BE2C (cell line): ENCODE data around the gene MIPEP.

Source experiments
- DNase-seq: peaks from one replicate; pipeline ENCODE4 v3.0.0-alpha.2; 2020
- H3K27me3 ChIP-seq: fragments of 250-450 bp; sonication (Bioruptor Pico); 2 replicates; pipeline ENCODE4 v1.5.1; 2020; ENCODE audit warnings: mild to moderate bottlenecking
- H3K36me3 ChIP-seq: fragments of 250-450 bp; sonication (Bioruptor Pico); 2 replicates; pipeline ENCODE4 v1.5.1; 2020; ENCODE audit warnings: mild to moderate bottlenecking
- H3K4me1 ChIP-seq: fragments of 250-450 bp; sonication (Bioruptor Pico); 2 replicates; pipeline ENCODE4 v1.5.1; 2020
- H3K4me3 ChIP-seq: 2 replicates; pipeline ENCODE4 v1.5.1; 2011; ENCODE audit warnings: low read depth, low read length
- H3K9me3 ChIP-seq: fragments of 250-450 bp; sonication (Bioruptor Pico); 2 replicates; pipeline ENCODE4 v1.5.1; 2020
- CTCF ChIP-seq: IDR thresholded peaks from 2 replicates; pipeline ENCODE4 v1.5.1; 2012; ENCODE audit warnings: mild to moderate bottlenecking, low read depth, low read length

Gene MIPEP

GRCh38 chr13:23718996-23719395, 170.2 kb downstream of the MIPEP start:
- no peaks in the 10 kb centered on the region for H3K9me3 ChIP-seq
- DNase-seq = no peak
- no peak overlapping the region for H3K4me3 ChIP-seq
- H3K36me3 ChIP-seq = no peaks in the 10 kb centered on the region
- no peaks in the 10 kb centered on the region for H3K27me3 ChIP-seq
- peaks cover 4% of the 10 kb centered on the region; the same call in 1 of the 2 replicates for H3K4me1 ChIP-seq
- TF ChIP-seq CTCF = no peak

DNA sequence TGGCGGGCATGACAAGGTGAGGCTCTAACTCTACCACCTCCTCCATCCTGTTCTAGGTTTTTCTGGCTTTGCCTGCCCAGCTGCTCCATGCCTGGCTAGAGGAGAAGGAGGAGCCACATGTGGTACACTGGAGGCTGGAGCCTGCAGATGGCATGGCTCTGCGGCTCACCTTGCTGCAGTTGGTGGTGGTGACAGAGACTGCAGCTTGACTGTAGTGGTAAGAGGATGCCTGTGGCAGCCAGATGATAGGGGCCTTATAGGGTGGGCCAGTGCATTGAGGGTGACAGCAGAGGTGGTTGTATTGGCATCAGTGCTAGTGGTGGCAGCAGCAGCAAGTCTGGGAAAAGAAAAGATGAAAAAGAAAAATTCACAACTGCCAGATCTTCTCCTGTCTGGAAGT, 172.8 kb downstream of the MIPEP start:
- H3K4me3 ChIP-seq = no peak overlapping the region
- no peaks in the 10 kb centered on the region for H3K36me3 ChIP-seq
- H3K27me3 ChIP-seq = no peaks in the 10 kb centered on the region
- no peaks in the 10 kb centered on the region for H3K4me1 ChIP-seq
- no peaks in the 10 kb centered on the region for H3K9me3 ChIP-seq
- TF ChIP-seq CTCF = no peak
- DNase-seq = no peak

DNA sequence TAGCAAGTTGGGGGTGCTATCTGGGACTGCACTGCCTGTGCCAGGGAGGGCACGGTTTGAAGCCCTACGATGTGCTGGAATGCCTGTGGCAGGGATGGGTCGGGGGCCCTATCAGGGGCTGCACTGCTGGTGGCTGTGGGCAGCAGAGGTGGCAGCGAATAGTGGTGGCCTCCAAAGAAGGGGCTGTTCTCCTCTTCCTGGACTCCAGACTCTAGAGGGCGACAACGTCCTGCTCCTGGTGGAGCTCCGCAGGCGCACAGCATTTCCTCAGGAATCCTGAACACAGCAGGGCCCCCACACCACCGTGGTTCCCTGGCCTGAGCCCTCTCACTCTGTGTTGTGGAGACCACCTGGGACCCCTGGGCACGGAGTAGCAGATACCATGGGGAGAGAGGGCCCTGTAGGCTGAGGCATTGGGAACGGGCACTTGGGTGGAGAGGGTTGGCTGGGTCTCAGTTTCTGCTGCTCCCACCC, 173.4 kb downstream of the MIPEP start:
- peak; percentile 51 for DNase-seq
- H3K27me3 ChIP-seq = no peaks in the 10 kb centered on the region

GRCh38 chr13:23715092-23715761, 174.0 kb downstream of the MIPEP start:
- H3K27me3 ChIP-seq = no peaks in the 10 kb centered on the region
- no peaks in the 10 kb centered on the region for H3K4me1 ChIP-seq
- no peak overlapping the region for H3K4me3 ChIP-seq
- DNase-seq = no peak
- H3K9me3 ChIP-seq = no peaks in the 10 kb centered on the region
- no peak for TF ChIP-seq CTCF
- H3K36me3 ChIP-seq = no peaks in the 10 kb centered on the region

More for the DNA sequence above, 173.4 kb downstream of the MIPEP start:
- Histone ChIP-seq H3K4me1 (no peaks in the 10 kb centered on the region), H3K9me3 (no peaks in the 10 kb centered on the region), H3K4me3 (no peak overlapping the region), H3K36me3 (no peaks in the 10 kb centered on the region)
- TF ChIP-seq CTCF = peak; percentile 50

DNA sequence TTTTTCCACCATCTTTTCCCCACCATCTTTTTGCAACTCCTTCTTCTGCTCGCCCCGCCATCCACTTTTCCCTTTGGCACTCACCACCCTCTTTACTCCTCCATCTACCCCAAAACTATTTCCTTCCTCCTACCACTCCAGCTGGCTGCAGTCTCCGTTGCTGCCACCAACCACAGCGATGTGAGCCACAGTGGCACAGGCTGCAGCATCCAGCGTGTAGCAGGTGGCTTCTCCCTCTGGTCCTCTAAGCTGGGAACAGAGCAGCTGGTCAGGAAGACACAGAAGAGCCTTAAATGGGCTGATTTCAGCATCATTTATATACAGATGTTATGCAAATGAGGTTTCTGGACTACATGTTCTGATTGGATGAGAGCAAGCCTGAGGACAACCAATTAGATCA, 174.5 kb downstream of the MIPEP start:
- no peak for DNase-seq
- no peak for TF ChIP-seq CTCF
- Histone ChIP-seq H3K36me3 (no peaks in the 10 kb centered on the region), H3K9me3 (no peaks in the 10 kb centered on the region), H3K27me3 (no peaks in the 10 kb centered on the region), H3K4me3 (no peak overlapping the region), H3K4me1 (no peaks in the 10 kb centered on the region)

DNA sequence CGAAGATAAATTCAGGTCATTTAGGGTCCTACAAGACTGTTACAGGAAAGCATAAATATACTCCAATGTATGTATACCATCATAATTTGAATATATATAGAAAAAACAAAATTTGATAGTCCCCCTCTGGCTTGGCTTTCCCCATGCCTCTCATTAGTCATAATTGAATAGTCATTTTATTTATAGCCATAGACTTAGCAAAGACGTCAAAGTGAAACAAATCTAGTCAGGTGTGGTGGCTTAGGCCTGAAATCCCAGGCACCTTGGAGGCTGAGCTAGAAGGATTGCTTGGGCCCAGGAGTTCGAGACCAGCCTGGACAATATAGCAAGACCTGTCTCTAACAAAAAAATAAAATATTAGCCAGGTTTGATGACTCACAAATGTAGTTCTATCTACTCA, 177.8 kb downstream of the MIPEP start:
- no peak for DNase-seq
- Histone ChIP-seq H3K36me3 (no peaks in the 10 kb centered on the region), H3K27me3 (no peaks in the 10 kb centered on the region), H3K9me3 (no peaks in the 10 kb centered on the region), H3K4me1 (no peaks in the 10 kb centered on the region), H3K4me3 (no peak overlapping the region)
- TF ChIP-seq CTCF = no peak
